A204.1 (cell line): ENCODE measurements around the gene PLA2G4B.

Experiments
- FAIRE-seq: peaks from 2 replicates; lab custom pipeline; 2012; peaks lifted over from hg19 to GRCh38; lab: Jason Lieb, UNC

Gene PLA2G4B

DNA sequence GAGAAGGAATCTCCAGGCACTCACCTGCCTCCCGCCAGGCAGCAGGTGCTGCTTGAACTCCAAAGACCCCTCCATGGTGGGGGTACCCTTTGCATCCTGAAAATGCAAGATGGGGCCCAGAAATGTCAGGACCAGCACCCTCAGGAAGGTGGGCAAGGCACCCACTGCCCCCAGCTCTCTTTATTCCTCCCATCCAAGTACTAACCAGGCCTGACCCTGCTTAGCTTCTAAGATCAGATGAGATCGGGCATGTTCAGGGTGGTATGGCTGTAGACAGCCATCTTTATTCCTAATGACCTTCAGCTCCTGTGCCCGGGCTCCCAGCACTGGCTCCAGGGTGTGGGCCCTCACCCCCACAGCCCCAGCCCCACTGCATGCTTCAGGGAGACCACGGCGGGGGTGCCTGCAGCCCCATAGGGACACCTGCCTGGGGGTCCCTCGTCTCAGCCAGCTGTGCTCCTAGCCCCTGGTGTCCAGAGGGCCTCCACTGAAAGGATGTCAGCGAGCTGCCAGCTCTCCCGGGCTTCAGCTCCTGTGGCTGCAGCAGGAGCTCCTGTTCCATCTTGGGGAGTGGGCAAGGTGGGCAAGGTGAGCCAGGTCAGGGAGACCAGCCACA is 13.2 kb downstream of the PLA2G4B start:
- FAIRE-seq, result no peak

DNA sequence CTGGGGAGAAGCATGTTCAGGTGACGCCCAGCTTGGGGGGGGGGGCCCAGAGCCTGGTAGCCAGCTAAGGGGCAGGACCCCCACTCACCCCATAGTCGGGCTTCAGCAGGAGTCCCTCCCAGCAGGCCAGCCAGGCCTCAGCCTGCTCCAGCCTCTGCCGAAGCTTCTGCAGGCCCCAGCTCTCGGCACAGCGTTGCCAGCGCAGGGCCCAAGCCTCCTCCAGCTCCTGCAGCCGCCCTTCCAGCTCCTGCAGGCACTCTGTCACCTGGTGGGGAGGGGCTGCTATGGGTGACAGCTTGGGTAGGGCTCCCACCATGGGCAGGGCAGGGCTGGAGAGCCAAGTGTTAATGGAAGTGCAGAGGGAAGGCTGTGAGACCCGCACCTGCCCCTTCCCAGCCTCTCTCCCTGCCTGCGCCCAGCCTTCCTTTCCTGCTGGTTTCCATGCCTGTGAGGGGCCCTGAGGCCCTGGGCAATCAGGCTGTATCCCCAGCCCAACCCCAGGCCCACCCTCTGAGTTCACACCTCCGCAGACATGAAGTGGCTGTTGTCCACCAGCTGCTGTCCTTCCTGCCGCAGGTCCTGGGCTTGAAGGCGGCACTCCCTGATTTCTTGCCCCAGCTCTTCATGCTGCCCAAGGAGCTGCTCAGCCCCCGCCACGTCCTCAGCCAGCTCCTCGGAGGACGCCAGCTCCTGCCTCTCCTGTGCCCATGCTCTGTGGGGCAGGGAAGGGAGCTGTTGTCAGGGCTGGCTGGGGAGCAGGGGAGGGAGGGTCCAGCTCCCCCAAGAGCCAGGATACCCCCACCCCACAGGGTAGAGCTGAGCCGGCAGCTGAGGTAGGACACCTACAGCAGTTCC is 14.3 kb downstream of the PLA2G4B start:
- no peak for FAIRE-seq

DNA sequence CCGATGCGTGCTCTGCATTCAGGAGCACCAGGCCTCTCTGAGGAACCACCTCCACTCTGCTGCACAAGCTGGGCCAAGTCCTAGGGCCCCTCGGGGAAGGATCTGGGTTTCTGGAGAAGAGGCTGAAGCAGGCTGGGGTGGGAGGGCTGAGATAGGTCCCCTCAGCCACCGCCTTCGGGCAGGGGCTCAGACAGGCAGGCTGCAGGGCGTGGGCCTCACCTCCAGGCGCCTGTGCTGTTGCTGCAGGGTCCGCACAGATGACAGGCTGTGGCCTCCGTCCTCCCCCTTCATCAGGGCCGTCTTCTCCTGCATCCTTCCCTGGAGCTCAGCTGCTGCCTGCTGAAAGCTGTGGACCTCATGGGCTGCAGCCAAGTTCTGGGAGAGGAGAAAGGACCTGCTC is 15.2 kb downstream of the PLA2G4B start:
- FAIRE-seq, result no peak

DNA sequence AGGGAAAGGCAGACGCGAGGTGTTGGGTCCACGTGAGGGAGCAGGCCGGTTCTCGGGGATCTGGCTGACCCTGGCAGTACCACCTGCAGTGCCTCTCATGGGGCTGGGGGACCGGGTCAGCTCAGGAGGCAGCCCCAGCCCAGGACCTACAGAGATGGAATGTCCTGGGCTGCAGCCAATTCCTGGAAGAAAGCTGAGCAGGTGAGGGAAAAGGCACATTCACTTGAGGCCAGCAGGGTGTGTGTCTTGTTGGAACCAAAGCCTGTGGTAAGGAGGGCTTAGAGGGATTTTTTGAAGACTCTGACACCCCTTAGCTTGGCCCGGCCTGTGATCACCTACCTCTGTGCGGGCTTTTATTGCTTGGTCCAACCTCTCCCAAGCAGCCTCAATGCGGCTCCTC is 15.8 kb downstream of the PLA2G4B start:
- FAIRE-seq, result no peak

DNA sequence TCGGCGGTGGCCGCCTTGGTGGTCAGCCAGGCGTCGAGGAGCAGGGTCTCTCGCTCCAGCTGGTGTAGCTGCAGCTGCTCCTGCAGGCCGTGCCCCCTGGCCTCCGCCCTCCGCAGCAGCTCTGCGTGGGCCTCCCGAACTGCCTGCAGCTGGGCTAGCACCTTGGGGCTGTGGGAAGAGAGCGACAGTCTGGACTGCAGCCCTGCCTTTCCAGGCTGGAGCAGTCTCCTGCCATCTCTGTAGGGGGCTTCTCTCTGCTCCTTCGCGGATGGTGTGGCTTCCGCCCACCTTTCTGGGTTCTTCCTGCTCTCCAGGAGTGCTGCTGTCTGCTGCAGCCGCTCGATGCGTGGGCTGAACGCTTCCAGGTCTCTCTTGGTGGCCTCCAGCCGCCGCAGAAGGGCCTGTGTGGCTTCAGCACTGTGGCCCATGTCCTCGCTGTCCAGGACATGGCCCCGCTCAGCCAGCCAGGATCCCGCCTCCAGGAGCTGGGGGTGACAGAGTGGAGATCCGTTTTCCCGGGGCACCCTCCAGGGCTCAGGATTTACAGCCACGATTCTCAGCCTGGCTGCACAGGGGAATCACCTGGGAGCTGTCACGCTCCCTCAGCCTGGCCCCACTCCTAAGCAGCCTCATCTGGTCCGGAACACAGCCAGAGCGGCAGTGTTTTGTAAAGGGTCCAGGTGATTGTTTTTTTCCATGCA is 16.8 kb downstream of the PLA2G4B start:
- FAIRE-seq, result no peak

DNA sequence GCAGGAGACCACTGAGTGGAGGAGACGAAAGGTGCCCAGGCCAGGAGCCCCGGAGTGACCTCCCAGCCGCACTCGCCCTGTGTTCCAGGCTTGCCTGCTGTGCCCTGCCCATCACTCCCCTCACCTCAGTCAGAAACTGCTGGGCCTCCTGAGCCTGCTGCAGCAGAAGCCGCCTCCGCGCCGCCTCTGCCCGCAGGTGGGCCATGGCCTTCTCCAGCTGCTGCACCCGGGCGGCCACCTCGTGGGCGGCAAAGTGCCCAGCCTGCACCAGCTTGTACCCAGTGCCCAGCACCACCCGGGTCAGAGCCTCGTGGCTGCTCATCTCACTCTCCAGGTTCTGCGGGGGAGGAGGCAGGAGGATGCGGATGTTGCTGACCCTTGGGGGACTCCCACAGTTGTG is 17.6 kb downstream of the PLA2G4B start:
- FAIRE-seq, result no peak

DNA sequence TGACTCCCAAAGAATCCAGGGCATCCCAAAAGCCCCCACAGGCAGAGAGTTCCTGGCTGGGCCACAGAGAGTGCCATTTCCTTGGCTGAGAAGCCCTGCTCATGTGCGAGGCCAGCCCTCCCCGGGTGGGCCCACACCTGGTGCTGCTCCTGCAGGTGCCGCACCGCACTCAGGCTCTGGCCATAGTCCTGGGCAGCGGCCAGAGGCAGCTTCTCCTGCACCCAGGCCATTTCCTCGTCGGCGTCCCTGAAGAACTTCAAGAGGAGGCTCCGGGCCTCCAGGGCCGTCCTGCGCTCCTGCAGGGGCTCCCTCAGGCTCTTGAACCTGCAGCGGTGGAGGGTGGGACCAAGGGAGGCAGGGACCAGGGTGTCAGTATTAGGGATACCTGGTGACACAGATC is 18.1 kb downstream of the PLA2G4B start:
- FAIRE-seq, result no peak

DNA sequence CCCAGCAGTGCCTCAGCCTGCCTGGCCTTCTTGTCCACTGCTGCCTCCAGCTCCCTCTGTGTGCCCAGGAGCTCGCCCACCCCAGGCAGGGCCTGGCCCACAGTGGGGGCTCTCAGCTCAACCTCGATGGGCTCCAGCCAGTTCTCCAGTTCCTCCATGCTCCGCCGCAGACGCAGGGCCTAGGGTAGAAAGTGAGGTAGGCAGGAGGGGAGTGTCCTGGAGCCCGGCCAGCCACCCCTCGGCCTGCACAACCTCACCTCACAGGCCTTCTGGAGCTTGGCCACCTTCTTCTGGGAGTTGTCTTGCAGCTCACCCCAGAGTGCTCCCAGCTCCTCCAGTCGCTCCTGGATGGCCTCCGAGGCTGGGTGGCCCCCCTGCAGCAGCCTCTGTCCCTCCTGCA is 18.7 kb downstream of the PLA2G4B start:
- no peak for FAIRE-seq

DNA sequence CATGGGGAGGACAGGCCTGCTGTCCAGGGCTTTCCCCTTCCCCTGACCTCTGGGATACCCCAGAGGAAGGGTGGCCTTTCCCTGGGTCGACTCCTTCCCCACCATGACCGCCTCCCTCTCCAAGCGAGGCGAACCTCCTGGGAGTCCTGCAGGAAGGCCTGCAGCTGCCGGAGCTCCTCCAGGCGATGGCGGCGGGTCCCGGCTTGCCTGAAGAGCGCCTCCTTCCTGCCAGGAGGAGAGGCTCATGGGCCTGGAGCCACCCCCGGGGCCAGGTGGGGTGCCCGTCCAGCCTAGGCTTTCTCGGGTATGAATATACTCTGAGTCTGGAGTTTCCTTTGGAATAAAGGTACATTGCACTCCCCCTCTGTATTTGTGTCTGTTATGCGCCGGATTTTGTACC is 20.1 kb downstream of the PLA2G4B start:
- no peak for FAIRE-seq

DNA sequence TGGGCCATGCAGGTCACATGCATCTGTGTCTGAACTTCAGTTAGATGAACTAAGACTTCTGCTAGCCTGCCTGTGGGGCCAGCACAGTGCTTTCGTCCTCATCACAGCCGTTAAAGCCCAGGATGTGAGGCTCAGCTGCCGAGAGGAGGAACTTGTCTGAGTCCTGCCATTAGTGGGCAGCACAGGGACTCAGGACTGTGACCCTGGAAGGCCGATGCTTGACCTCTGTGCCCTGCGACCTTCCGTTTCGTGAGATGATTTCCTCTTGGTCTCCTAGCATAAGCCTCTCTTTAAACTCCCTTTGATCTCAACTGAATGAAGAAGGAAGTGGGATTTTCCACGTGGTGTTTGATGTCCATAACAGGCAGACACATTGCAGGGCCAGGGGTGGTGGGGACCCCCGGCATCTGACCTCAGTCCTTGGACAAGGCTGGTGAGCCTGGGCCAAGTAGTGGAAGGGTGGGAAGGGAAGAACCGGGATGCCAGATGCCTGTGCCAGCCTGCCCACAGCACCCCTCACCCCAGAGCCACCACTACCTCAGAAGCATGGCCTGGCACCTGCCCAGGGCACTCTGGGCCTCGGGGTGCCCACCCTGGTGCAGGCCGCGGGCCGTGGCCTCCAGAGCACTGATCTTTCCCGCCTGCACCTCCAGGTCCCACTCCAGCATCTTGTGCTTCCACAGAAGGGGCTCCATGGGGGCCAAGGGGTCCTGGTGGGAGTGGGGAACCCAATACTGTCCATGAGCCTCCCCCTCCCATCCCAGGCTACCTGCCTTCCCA is 21.6 kb downstream of the PLA2G4B start:
- no peak for FAIRE-seq

DNA sequence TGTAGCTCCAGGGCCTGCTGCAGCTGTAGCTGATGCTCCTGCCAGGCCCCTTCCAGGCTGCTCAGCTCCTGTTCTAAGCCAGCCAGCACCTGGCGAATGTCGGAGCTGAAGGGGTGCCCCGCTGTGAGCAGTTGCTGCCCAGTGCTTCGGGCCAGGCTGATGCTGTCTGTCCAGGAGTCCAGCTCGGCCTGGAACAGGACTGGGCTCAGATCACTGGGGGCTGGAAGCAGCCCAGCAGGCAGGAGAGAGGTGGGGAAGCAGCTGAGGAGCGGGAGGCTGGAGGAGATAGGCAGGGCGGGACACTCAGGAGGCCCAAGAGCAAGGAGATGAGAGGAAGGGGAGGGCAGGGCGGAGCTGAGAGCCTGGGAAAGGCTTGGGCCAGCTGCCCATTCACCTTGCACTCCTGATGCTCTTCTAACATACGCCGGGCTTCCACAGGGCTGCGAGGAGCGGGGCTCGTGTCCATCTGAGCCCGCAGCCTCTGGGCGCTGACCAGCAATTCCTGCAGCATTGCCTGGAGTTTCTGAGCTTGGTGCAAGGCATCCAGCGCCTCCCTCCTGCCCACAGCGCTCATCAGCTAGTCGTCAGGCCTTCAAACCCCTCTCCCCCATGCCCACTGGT is 23.2 kb downstream of the PLA2G4B start:
- FAIRE-seq, result no peak

DNA sequence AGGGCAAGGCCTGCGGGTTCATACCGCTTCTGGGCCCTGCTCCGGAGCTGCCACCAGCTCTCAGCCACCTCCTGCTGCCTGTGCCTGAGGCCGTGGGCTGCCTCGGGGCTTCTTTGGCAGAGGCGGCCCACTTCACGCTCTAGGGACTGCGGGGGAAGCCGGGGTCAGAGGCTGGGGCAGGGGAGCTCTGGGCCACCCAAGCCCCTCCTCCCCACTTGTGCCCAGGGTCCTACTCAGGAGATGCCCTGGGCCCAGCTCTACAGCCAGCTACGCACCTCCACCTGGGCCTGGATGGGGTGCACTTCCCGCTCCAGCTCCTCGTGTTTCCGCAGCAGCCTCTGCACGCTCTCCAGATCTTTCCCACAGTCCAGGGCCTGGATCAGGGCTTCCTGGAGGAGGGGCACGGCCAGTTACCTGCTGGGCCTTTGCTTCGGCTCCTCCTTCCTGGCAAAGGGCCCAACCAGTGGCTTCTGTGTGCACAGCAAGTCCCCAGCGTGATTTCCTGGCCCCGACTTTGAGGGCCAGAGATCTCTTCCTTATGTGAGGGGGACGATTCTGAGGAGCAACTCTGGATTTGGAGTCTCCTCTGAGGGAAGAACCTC is 24.0 kb downstream of the PLA2G4B start:
- no peak for FAIRE-seq

DNA sequence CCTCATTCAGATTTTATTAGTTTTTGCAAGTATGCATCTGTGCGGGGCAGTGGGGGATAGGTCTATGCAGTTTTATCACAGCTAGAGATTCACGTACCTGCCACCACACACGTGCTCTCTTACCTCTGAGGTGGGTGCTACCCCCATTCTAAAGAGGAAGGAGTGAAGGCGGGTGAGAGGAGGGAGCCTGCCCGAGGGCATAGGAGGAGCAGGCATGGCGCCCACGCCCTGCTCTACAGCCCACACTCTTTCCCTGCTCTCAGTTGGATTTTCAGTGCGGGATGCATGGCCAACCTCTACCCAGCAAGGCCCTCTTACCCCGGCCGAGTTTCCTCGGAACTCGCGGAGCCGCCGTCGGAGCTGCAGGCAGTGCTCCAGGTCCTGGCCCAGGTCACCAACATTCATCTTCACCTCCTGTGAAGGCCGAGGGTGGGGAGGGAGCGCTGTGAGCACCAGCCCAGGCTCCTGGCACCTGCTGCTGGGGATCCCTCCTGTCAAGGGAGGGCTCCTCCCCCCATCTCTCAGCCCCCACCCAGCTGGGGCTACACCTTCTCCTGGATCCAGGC is 26.9 kb downstream of the PLA2G4B start:
- FAIRE-seq, result no peak

DNA sequence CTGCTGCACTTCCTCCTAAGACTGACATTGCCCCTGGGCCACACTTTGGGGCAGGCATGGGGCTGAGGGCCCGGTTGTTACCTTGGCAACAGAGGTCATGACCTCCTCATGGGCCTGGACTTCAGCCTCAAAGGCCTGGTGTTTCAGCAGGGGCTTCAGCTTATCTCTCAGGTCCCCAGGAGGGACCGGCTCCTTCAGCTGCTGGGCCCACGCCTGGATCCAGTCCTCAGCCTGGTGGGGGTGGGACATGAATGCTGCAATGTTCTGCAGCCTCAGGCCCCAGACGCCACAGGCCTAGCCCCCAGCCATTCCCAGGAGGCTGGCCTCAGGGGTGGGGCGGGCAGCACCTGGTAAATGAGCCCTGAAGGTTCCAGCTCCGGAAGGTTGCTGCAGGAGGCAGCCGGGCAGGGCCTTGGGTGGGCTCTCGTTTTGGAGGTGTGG is 27.6 kb downstream of the PLA2G4B start:
- FAIRE-seq, result no peak

DNA sequence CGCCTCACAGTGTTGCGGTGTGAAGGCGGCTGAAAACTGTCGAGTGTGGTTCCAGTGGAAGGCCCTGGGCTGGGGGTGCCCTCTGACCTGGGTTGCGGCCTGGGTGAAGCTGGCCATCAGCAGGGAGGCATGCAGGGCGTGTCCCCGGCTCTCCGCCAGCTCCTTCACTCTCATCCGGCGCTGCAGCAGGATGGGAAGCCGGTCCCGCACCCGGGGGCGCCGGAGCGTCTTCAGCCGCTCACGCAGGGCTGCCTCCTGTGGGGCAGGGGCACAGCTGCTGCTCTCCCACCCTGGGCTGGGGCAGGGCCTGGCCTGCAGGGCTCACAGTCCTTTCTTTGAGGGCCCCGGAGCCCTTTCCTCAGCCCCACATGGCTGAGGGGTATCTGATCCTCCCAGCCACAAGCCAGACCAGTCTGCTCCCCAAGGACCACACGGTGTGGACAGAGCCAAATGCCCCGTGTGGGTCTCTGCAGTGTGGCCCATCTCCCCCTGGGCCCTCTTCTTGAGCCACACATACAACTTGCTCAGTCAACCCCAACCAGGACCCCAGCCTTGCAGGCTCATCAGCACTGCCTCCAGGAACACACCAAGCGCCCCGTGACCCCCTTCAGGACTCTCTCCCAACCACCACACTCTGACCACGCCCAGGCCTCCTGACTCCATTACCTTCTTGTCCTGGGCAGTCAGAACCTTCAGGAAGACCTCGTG is 28.4 kb downstream of the PLA2G4B start:
- FAIRE-seq, result no peak

DNA sequence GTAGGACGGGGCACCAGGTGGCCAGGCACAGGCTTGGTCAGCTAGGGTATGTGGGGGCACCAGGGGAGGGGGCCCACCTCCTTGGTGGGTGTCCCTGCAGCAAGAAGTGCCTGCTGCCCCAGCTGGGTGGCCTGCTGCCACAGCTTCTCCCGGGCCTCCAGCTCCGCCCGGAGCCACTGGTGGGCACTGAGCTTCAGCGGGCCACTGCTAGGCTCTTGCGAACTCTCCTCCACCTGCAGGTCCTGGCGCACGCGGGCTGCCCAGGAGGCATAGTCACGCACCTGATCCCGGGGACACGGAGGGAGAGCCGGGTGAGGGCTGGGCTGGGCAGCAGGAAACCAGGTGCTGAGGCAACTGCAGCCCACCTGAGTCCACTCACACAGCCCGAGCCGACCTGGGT is 29.7 kb downstream of the PLA2G4B start:
- no peak for FAIRE-seq

DNA sequence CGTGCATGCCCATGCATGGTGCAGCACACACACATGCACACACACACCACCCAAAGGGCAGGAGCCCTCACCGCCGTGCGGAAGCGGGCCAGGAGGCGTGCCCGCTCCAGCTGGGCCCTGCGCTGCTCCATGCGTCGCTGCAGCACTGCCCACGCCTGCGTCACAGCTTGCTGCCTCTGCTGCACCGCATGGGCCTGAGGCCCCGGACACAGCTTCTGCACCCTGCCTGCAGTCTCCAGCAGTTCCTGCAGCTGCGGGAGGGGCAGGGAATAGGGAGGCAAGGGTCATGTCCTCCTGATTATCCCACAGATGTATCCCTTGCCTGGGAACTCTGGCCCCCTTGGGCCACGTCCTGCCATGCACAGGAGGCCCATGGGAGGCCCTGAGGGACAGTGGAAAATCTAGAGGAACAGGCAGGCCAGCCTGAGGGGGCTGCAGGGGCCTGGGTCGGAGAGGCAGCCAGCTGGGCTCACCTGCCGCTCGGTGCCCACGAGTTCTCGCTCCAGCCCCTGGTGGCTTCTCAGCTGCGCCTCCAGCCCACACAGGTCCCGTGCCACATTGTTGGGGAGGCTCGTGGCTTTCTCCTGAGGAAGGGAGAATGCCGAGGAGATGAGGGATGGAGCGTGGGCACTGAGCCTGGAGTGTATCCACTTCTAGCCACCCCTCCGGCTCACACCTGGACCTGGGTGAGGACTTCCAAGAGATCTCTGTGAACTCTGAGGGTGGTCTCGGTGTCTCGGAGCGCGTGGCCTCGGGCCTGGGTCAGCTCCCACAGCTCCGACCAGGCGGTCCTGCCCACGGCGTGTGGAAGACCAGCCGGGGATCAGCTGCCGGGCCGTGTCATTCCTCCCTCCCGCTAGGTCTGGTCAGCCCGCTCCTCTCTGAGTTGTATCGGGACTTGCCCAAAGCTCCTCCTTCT is 31.4 kb downstream of the PLA2G4B start:
- no peak for FAIRE-seq

DNA sequence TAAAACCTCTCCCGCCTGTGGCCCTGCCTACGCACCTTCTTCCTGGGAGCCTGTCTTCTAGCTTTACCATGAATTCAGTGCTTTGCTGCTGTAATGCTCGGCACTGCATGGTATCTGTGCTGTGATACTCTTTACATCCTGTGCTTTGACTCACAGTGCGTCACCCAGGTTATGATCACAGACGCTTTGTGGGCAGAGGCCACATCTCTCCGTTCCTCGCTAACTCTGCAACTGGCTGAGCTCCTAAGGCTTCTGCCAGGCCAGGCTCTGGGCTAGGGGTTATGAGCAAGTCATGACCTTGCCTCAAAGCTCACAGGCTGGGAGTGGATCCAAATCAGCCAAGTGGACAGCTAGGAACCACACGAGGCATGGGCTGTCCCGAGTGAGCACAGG is 32.0 kb downstream of the PLA2G4B start:
- no peak for FAIRE-seq

DNA sequence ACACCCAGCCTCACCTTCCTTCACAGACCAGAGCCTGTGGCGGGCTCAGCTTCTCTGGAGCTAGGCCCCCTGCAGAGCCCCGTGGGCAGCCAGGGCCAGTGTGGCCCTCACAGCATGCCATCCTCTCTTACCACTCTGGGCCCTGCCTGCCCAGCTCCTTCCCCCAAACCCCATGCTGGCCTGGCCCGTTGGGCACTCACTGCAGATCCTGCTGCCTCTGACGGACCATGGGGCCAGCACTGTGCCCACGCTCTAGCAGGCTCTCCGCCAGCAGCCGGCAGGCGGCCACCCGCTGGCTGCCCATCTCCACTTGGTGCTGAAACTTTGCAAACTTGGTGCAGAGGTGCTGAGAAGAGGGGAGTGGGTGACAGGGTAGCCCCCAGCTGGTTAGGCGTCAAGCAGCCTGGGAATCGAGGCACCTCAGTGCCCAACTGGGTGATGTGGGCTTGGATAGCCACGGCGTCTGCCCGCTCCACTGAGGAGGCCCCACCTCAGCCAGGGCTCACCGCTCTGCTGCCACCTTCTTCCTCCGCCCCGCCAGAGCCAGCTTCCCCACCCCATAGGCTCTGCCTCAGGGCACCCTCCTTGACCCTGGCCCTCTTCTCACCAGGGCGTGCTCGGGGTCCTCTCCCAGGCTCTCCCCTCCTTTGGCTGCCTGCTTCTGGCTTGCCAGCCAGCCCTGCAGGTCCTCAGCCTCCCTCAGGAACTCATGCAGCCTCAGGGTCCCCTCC is 32.7 kb downstream of the PLA2G4B start:
- FAIRE-seq, result no peak
